Lower leg skin (tissue), 3 donors: ENCODE data around the gene FIZ1.

Source experiments
- CTCF ChIP-seq, 3 donors: fragments of 450-650 bp; IDR thresholded peaks; one replicate each; pipeline ENCODE4 v1.5.1; 2016; ENCODE audit warnings: antibody characterized with exemption in 3 of 3, mild to moderate bottlenecking in 3 of 3, moderate library complexity in 2 of 3
- POLR2A ChIP-seq, 2 donors: fragments of 450-650 bp; IDR thresholded peaks; one replicate each; pipeline ENCODE4 v1.6.1; 2016 to 2017; ENCODE audit warnings: antibody characterized with exemption in 2 of 2, mild to moderate bottlenecking in 1 of 2, moderate library complexity in 1 of 2

- TF ChIP-seq POLR2A (IDR thresholded peaks at IDR 0.05) = no peak
- no peak for TF ChIP-seq CTCF (IDR thresholded peaks at IDR 0.05)
These were observed at the start of gene FIZ1 for GRCh38 chr19:55599468-55599841.
